Measurements from ENCODE around the gene TMTC1. TPM values are rescaled to one million over a fixed set of nuclear protein-coding genes. Genes with fewer than 3 reads are reported as not detected.

TMTC1 gene
- total and polyA plus RNA-seq, 7 donors: 15.8 to 45.8 (median 30.4) TPM

DNA sequence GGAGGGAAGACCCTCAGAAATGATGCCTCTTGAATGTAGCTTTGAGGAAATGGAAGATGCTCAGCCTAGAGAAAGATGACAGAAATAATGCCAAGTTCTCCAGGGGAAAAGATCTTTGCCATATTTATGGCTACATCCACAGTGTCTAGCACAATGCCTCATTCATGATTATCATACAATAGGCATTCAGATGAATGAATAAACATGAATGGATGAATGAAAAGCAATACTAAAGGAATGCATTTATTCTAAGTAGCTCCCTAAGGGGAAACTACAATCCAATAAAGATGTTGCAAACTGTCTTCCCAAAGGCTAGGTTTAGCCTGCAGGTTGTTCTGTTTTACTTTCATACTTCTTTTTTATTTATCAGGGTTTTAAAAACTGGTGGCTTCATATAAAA is 12.0 kb downstream of the TMTC1 start:
- ATAC-seq (no peak), DNase-seq (no peak)
- intact Hi-C loops (cut with DNase I): no loop called here
- H3K9me3 ChIP-seq: no peaks in the 10 kb centered on the region
- no peak overlapping the region for H3K4me3 ChIP-seq
- no peaks in the 10 kb centered on the region for H3K27me3 ChIP-seq (ENCODE audit: insufficient read depth in 3 of 3, low read length in 2 of 3)
- H3K4me1 ChIP-seq: peaks cover 45% of the 10 kb centered on the region
- H3K27ac ChIP-seq: no peak overlapping the region
- peaks cover 3 to 13% of the 10 kb centered on the region in 2 donors for H3K36me3 ChIP-seq (ENCODE audit: insufficient read depth in 1 of 2, low read depth in 1 of 2)
- TF ChIP-seq, protein P1, sequence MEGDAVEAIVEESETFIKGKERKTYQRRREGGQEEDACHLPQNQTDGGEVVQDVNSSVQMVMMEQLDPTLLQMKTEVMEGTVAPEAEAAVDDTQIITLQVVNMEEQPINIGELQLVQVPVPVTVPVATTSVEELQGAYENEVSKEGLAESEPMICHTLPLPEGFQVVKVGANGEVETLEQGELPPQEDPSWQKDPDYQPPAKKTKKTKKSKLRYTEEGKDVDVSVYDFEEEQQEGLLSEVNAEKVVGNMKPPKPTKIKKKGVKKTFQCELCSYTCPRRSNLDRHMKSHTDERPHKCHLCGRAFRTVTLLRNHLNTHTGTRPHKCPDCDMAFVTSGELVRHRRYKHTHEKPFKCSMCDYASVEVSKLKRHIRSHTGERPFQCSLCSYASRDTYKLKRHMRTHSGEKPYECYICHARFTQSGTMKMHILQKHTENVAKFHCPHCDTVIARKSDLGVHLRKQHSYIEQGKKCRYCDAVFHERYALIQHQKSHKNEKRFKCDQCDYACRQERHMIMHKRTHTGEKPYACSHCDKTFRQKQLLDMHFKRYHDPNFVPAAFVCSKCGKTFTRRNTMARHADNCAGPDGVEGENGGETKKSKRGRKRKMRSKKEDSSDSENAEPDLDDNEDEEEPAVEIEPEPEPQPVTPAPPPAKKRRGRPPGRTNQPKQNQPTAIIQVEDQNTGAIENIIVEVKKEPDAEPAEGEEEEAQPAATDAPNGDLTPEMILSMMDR (IDR thresholded peaks at IDR 0.05): no peak

DNA sequence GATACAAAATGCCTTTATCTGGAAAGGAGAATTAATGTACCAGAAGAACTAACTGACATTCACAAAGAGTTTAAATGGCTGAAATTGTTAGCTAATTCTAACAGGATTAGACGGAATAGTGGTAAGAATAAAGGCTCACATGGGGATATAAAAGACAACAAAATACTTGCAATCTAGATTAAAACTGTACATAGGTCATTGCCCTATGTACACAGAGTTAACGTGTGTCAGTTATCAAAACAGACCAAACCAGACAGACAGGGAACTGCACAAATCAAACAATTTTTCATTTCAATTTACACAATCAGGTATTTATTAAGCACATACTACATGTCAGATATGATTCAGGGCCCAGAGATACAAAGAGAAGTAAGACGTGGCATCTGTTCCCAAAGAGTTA is 12.6 kb downstream of the TMTC1 start:
- intact Hi-C loops (cut with DNase I): no loop called here
- 91 to 92% (median 91%) methylated on average over 3 of the region's 3 CpGs for WGBS, 3 donors
- H3K27ac ChIP-seq: no peak overlapping the region
- no peak overlapping the region for H3K4me3 ChIP-seq
- H3K36me3 ChIP-seq (ENCODE audit: insufficient read depth in 1 of 2, low read depth in 1 of 2): peaks cover 6 to 20% of the 10 kb centered on the region in 2 donors
- H3K27me3 ChIP-seq (ENCODE audit: insufficient read depth in 3 of 3, low read length in 2 of 3): no peaks in the 10 kb centered on the region
- H3K4me1 ChIP-seq: peaks cover 45% of the 10 kb centered on the region
- ATAC-seq (no peak), DNase-seq (no peak)
- no peaks in the 10 kb centered on the region for H3K9me3 ChIP-seq
- TF ChIP-seq, protein P1 (IDR thresholded peaks at IDR 0.05): no peak

DNA sequence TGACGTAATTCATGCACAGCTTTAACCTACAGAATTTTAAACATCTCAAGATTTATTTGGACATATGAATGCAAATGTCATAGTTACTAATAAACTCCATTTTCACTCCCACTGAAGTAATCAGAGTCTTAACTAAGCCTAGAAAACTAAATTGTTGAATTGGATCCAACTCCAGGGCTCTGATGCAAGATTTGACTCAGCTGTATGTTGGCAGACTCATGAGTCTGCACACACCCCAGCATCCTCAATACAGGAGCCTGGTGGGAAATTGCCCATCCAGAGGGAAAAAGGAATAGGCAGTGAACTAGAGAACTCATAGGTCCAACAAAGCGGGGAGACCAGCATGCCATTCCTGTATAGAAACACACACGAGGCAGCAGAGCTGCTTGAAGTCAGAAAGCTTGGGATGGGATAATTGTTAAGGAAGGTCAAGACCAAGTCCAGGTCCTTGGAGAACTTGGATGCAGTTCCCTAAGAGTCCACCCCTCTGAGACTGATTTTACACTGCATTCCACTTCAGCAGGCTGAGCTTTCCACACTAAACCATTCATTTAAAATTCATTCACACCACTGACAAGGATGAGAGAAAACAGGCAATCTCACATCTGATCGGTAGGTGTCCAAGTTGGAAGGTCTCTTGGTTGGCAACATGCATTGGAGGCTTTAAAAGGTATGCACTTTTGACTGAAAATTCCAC is 14.4 kb downstream of the TMTC1 start:
- Histone ChIP-seq H3K4me1 (peaks cover 60% of the 10 kb centered on the region), H3K9me3 (no peaks in the 10 kb centered on the region), H3K36me3 (ENCODE audit: insufficient read depth in 1 of 2, low read depth in 1 of 2) (peaks cover 3 to 28% of the 10 kb centered on the region in 2 donors), H3K27me3 (ENCODE audit: insufficient read depth in 3 of 3, low read length in 2 of 3) (no peaks in the 10 kb centered on the region), H3K4me3 (no peak overlapping the region), H3K27ac (no peak overlapping the region)
- intact Hi-C loops (cut with DNase I): no loop called here
- no peak for DNase-seq
- TF ChIP-seq, protein P1 (IDR thresholded peaks at IDR 0.05): no peak
- 55 to 67% (median 65%) methylated on average over 4 of the region's 4 CpGs for WGBS, 3 donors
- ATAC-seq: peak; percentile 74 to 95 (median 87)

DNA sequence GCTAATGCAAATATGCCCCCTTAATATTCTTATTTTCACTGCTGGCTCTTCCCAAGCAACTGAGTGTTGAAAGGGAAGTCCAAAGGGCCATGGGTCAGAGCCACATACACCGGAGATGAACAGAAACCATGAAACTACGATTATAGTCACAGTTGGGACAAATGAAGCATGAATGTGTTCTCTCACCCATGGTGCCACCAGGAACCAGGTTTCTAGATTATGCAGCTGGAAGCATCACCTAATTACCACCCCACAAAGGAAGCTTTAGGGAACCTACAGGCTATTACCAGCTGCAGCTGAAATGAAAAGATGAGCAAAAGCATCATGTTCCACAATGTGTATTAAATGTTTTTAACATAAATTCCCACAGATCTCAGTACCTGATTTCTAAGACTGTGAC is 15.4 kb downstream of the TMTC1 start:
- peaks cover 3 to 28% of the 10 kb centered on the region in 2 donors for H3K36me3 ChIP-seq (ENCODE audit: insufficient read depth in 1 of 2, low read depth in 1 of 2)
- TF ChIP-seq, protein P1 (IDR thresholded peaks at IDR 0.05): no peak
- intact Hi-C loops (cut with DNase I): no loop called here
- H3K27ac ChIP-seq: no peak overlapping the region
- WGBS, 3 donors: 33 to 80% (median 57%) methylated on average over 2 of the region's 2 CpGs
- ATAC-seq (no peak), DNase-seq (no peak)
- H3K4me3 ChIP-seq: no peak overlapping the region
- H3K4me1 ChIP-seq: peaks cover 63% of the 10 kb centered on the region
- H3K9me3 ChIP-seq: no peaks in the 10 kb centered on the region
- no peaks in the 10 kb centered on the region for H3K27me3 ChIP-seq (ENCODE audit: insufficient read depth in 3 of 3, low read length in 2 of 3)

DNA sequence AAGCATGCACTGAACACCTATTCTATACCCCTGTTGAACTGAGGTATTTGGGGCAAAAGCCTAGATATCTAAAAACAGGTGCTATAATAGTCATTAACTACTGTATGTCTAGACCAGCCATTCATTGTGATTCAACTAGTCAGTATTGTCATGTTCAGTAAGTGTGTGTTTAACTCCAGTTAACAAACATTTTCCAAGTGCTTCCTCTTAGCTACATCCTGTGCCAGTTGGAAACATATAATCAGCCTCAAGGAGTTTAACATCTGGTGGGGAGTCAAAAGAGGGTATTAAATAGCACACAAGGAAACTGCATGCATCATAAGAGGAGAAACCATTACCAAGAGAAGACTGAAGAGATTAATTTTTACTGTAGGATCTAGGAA is 20.4 kb downstream of the TMTC1 start:
- H3K27ac ChIP-seq: peak overlapping the region; percentile 37
- no peaks in the 10 kb centered on the region for H3K9me3 ChIP-seq
- no peak overlapping the region for H3K4me3 ChIP-seq
- H3K36me3 ChIP-seq (ENCODE audit: insufficient read depth in 1 of 2, low read depth in 1 of 2): peaks cover 3 to 54% of the 10 kb centered on the region in 2 donors
- ATAC-seq (no peak), DNase-seq (no peak)
- intact Hi-C loops (cut with DNase I): no loop called here
- H3K4me1 ChIP-seq: peaks cover 46% of the 10 kb centered on the region
- TF ChIP-seq, protein P1 (IDR thresholded peaks at IDR 0.05): no peak
- no peaks in the 10 kb centered on the region for H3K27me3 ChIP-seq (ENCODE audit: insufficient read depth in 3 of 3, low read length in 2 of 3)

Data from psoas muscle (tissue), 8 donors.